GM12801 (cell line): Measurements from ENCODE around the gene NHEJ1.

ENCODE experiments used
- CTCF ChIP-seq: IDR thresholded peaks from one replicate; pipeline ENCODE4 v1.5.1; 2011; ENCODE audit warnings: control low read depth; ENCODE audit not compliant: insufficient read length; ENCODE audit errors: extremely low read depth

NHEJ1 gene

GRCh38 chr2:219029829-219030165, 130.8 kb downstream of the NHEJ1 start:
- peak; percentile 31 for TF ChIP-seq CTCF

- TF ChIP-seq CTCF = no peak
These were observed 131.4 kb downstream of the NHEJ1 start for GRCh38 chr2:219028996-219029828.

DNA sequence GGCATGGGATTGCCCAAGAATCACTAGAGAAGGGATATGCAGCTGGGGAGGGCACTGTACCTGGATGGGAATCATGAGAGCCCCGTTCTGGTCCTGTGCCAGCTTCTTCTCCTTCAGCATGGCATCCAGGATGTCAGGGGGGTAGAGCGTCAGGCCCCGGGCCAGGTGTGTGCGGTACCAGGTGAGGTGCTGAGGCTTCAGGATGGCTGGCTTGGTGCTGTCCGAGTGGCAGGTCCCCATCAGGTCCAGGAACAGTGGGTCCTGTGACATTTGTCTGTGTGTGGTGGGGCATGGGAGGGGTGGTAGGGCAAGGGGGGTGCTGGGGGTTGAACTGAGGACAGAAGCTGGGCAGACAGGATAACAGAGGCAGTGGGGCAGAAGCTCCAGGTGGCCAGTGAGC, 132.5 kb downstream of the NHEJ1 start:
- TF ChIP-seq CTCF = no peak

GRCh38 chr2:219027511-219028055, 133.0 kb downstream of the NHEJ1 start:
- no peak for TF ChIP-seq CTCF

DNA sequence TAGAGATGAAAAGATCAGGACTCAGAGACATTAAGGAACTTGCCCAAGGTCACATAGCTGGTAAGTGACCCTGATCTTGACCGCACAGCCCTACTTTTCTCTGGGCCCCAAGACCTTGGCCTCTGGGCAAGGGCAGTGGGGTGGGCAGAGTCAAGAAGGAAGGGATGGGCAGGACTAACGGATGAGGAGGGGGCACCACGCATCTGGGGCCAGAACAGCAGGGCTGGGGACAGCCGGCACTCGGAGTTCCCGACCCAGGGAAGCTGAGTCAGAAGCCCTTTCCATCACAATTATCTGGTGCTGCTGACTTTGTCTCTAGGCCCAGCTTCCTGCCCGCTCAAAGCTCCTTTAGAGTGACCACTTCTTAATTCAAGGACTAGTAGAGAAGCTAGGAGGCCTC, 133.7 kb downstream of the NHEJ1 start:
- no peak for TF ChIP-seq CTCF

- no peak for TF ChIP-seq CTCF
These were observed 134.7 kb downstream of the NHEJ1 start for GRCh38 chr2:219025637-219026585.
